Lung (tissue), 12 donors: Measurements from ENCODE around the gene MOK. TPM values are rescaled to one million over a fixed set of nuclear protein-coding genes. Genes with fewer than 3 reads are reported as not detected.

Experiments used
- ATAC-seq: fragments of 200-7000 bp; cut with Tn5 transposase; one replicate; pipeline ENCODE4 v1.9.1; 2020; ENCODE audit warnings: moderate number of reproducible peaks; ENCODE audit not compliant: insufficient read depth, low FRiP score
- DNase-seq, 3 donors: peaks; one replicate each; pipeline ENCODE4 v3.0.0-alpha.2; 2013 to 2017
- H3K27ac ChIP-seq, 2 donors: one replicate each; pipeline ENCODE4 v1.5.1; 2013; ENCODE audit warnings: mild to moderate bottlenecking in 2 of 2, moderate library complexity in 2 of 2, control low read depth in 1 of 2, inconsistent platforms in 1 of 2, low read depth in 1 of 2, low read length in 1 of 2
- H3K27me3 ChIP-seq, 3 donors: one replicate each; pipeline ENCODE4 v1.5.1; 2013; ENCODE audit warnings: low read length in 2 of 3; ENCODE audit not compliant: control insufficient read depth in 3 of 3, insufficient read depth in 3 of 3
- H3K36me3 ChIP-seq, 4 donors: one replicate each; pipeline ENCODE4 v1.5.1; 2013; ENCODE audit warnings: low read length in 4 of 4, mild to moderate bottlenecking in 1 of 4, moderate library complexity in 1 of 4; ENCODE audit not compliant: control insufficient read depth in 4 of 4, insufficient read depth in 4 of 4
- H3K4me1 ChIP-seq, 5 donors: one replicate each; pipeline ENCODE4 v1.5.1; 2013; ENCODE audit warnings: low read length in 5 of 5, mild to moderate bottlenecking in 2 of 5, moderate library complexity in 1 of 5; ENCODE audit not compliant: control insufficient read depth in 5 of 5, insufficient read depth in 5 of 5
- H3K4me3 ChIP-seq: one replicate; pipeline ENCODE4 v1.5.1; 2013; ENCODE audit warnings: mild to moderate bottlenecking, control low read depth, moderate library complexity
- H3K9ac ChIP-seq, 2 donors: one replicate each; pipeline ENCODE4 v1.5.1; 2013; ENCODE audit warnings: low read length in 2 of 2, control low read depth in 1 of 2; ENCODE audit not compliant: insufficient read depth in 1 of 2
- H3K9me3 ChIP-seq, 4 donors: one replicate each; pipeline ENCODE4 v1.5.1; 2013; ENCODE audit warnings: low read length in 3 of 4, mild to moderate bottlenecking in 1 of 4, moderate library complexity in 1 of 4; ENCODE audit not compliant: control insufficient read depth in 4 of 4, insufficient read depth in 3 of 4
- WGBS, 2 donors: extraction: QIAGEN DNeasy Blood & Tissue Kit; methylation state at CpG; one replicate each; pipeline ENCODE4 v1.1.7; 2013; 5-methylcytosine and 5-hydroxymethylcytosine counted together
- polyA plus RNA-seq, 2 donors: library from polyadenylated mRNA; stranded (reverse); fragments of 200-250 nt; gene quantifications; one replicate each; pipeline ENCODE4 v1.2.1, GENCODE V29; 2013
- total RNA-seq, 2 donors: library from RNA; depleted of rRNA in 1 of 2; stranded (reverse); fragments of >200 nt in 1 of 2; gene quantifications; one replicate each; pipeline ENCODE4 v1.2.1, GENCODE V29; 2014 to 2021
- TF ChIP-seq, protein P1 (sequence below): IDR thresholded peaks from 2 replicates; pipeline ENCODE4 v1.5.1; 2012; ENCODE audit warnings: mild to moderate bottlenecking; ENCODE audit errors: control extremely low read depth, extremely low read depth
- donor health status: control.
- donor health status: control.
- donor health status: Bipolar disorder and iron deficiency.
- donor health status: healthy.
- donor health status: DM: yes; HTN: yes; CAD: no.

MOK gene
- total and polyA plus RNA-seq, 4 donors = 11.1 to 35.4 (median 25.4) TPM

DNA sequence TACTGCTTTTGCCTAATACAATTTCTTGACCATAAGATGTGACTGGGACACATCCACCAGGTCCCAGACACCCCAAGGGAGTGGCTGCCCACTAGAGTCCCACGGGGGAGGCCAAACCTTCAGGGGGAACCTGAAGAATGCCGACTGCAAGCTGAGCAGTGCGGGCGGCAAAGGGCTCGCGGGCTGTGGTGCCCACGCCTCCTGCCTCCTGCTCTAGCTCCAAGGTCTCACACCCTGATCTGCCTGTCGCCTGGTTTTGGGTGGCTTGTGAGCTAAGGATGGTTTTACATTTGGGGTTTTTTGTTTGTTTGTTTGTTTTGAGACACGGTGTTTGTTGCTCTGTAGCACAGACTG is 75.2 kb downstream of the MOK start:
- peaks cover 0 to 7% (median 3%) of the 10 kb centered on the region in 4 donors for H3K36me3 ChIP-seq
- TF ChIP-seq, protein P1, sequence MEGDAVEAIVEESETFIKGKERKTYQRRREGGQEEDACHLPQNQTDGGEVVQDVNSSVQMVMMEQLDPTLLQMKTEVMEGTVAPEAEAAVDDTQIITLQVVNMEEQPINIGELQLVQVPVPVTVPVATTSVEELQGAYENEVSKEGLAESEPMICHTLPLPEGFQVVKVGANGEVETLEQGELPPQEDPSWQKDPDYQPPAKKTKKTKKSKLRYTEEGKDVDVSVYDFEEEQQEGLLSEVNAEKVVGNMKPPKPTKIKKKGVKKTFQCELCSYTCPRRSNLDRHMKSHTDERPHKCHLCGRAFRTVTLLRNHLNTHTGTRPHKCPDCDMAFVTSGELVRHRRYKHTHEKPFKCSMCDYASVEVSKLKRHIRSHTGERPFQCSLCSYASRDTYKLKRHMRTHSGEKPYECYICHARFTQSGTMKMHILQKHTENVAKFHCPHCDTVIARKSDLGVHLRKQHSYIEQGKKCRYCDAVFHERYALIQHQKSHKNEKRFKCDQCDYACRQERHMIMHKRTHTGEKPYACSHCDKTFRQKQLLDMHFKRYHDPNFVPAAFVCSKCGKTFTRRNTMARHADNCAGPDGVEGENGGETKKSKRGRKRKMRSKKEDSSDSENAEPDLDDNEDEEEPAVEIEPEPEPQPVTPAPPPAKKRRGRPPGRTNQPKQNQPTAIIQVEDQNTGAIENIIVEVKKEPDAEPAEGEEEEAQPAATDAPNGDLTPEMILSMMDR = no peak
- DNase-seq (no peak), ATAC-seq (no peak)
- no peaks in the 10 kb centered on the region for H3K9me3 ChIP-seq
- H3K27ac ChIP-seq = no peak overlapping the region
- no peaks in the 10 kb centered on the region for H3K27me3 ChIP-seq
- 94 to 97% methylated on average over 9 of the region's 9 CpGs for WGBS, 2 donors
- peaks cover 0 to 5% (median 0%) of the 10 kb centered on the region in 5 donors for H3K4me1 ChIP-seq
- H3K9ac ChIP-seq = no peak overlapping the region
- H3K4me3 ChIP-seq = no peak overlapping the region

DNA sequence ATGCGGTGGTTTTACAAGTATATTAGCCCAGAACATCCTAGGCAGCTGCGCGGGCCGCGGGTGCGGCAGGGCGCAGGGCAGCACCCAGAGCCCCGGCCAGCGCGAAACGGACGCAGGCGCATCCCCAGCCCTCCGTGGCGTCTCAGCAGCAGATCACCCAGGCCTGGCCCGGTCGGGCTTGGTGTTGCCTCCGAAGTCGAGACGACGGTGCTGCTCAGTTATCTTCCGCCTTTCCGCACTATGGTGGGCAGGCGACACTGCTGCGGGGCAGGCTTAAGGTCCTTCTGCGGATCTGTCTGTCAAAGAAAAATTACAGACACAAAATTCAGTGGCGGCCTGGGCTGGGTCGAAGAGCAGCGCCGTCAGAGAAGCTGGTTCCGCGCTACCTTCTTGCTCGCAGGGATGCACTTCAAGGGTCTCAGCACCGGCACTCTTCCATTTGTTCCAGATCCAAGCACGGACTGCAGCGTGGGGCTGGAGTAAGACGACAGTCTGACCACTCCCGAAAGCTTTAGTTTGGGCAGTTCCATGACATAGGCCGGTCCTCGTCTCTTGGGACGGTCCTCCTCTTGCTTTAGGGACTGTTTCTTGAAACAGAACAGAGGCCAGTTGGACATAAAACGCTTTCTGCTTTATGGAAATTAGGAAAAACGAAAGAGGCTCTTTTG is 75.8 kb downstream of the MOK start:
- Histone ChIP-seq H3K36me3 (peaks cover 0 to 7% (median 4%) of the 10 kb centered on the region in 4 donors), H3K9me3 (no peaks in the 10 kb centered on the region), H3K27ac (no peak overlapping the region), H3K9ac (no peak overlapping the region), H3K4me1 (no peaks in the 10 kb centered on the region), H3K4me3 (no peak overlapping the region), H3K27me3 (no peaks in the 10 kb centered on the region)
- DNase-seq (no peak), ATAC-seq (no peak)
- 97% methylated on average over 43 of the region's 43 CpGs for WGBS, 2 donors
- TF ChIP-seq, protein P1 = no peak

DNA sequence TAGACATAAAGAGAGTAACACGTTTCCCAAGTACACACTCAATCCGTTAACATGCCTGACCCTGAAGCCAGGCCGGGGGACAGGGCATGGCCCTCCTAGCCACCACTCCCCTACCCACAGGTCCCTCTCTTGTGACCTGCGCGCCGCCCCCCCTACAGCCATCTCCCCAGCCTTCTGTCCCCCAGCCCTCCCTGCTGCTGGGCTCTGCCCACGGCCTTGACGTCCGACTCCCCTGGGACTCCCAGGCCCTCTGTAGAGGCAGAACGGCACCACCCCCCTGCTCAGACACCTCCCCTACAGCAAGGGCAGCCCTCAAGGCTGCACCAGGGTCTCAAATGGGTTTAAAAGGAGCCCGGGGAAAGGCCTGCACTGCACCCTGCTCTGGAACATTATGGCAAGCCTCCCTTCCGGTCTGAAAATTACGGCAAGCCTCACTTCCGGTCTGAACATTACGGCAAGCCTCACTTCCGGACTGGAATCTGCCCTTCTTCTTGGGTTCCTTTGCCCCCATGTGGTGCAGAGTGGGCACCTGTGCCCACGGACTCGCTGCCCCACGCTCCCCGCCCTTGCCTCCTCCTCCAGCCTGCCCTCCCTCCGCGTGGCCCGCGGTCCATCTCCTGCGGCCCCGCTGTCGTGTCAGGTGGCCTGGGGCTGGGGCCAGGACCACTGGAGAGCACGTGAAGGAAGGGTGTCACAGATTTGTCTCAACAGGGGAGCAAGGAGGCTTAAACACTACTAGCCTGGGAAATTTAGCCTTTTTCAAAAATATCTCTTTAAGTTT is 77.6 kb downstream of the MOK start:
- 83 to 88% methylated on average over 28 of the region's 28 CpGs for WGBS, 2 donors
- Histone ChIP-seq H3K27ac (no peak overlapping the region), H3K4me3 (no peak overlapping the region), H3K27me3 (no peaks in the 10 kb centered on the region), H3K36me3 (peaks cover 3 to 9% (median 6%) of the 10 kb centered on the region in 4 donors), H3K9ac (no peak overlapping the region), H3K4me1 (no peaks in the 10 kb centered on the region), H3K9me3 (no peaks in the 10 kb centered on the region)
- ATAC-seq (no peak), DNase-seq (no peak)
- TF ChIP-seq, protein P1 = no peak
